GM06990 (cell line): Measurements from ENCODE around the gene STBD1.

ENCODE experiments used
- DNase-seq: peaks from one replicate; pipeline ENCODE4 v3.0.0-alpha.2; 2011; ENCODE audit not compliant: insufficient read length; ENCODE audit errors: extremely low read depth
- H3K27me3 ChIP-seq: replicated peaks from 2 replicates; pipeline ENCODE4 v1.6.0; 2011; ENCODE audit warnings: low read length; ENCODE audit not compliant: control insufficient read depth, insufficient read depth
- H3K36me3 ChIP-seq: 2 replicates; pipeline ENCODE4 v1.5.1; 2011; ENCODE audit warnings: low read length; ENCODE audit not compliant: control insufficient read depth, insufficient read depth
- H3K4me3 ChIP-seq: replicated peaks from 2 replicates; pipeline ENCODE4 v1.5.1; 2011; ENCODE audit warnings: low read depth, mild to moderate bottlenecking, control low read depth, low read length
- TF ChIP-seq, protein P1 (sequence below): IDR thresholded peaks from 2 replicates; pipeline ENCODE4 v1.5.1; 2011; ENCODE audit warnings: low read length, control low read depth, mild to moderate bottlenecking, inconsistent platforms; ENCODE audit not compliant: insufficient read depth, poor library complexity, severe bottlenecking

The STBD1 gene

DNA sequence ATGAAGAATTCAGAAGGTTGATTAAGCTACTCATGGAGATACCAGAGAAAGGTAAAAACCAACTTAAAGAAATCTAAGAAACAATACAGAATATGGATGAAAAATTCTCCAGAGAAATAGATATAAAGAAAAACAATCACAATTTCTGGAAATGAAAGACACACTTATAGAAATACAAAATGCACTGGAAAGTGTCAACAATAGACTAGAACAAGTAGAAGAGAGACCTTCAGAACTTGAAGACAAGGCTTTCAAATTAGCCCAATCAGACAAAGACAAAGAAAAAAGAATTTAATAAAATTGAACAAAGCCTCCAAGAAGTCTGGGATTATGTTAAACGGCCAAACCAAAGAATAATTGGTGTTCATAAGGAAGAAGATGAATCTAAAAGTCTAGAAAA lies 9.6 kb downstream of the STBD1 start:
- no peaks in the 10 kb centered on the region for H3K36me3 ChIP-seq
- H3K27me3 ChIP-seq, result no peaks in the 10 kb centered on the region
- no peak overlapping the region for H3K4me3 ChIP-seq
- no peak for DNase-seq
- TF ChIP-seq, protein P1, sequence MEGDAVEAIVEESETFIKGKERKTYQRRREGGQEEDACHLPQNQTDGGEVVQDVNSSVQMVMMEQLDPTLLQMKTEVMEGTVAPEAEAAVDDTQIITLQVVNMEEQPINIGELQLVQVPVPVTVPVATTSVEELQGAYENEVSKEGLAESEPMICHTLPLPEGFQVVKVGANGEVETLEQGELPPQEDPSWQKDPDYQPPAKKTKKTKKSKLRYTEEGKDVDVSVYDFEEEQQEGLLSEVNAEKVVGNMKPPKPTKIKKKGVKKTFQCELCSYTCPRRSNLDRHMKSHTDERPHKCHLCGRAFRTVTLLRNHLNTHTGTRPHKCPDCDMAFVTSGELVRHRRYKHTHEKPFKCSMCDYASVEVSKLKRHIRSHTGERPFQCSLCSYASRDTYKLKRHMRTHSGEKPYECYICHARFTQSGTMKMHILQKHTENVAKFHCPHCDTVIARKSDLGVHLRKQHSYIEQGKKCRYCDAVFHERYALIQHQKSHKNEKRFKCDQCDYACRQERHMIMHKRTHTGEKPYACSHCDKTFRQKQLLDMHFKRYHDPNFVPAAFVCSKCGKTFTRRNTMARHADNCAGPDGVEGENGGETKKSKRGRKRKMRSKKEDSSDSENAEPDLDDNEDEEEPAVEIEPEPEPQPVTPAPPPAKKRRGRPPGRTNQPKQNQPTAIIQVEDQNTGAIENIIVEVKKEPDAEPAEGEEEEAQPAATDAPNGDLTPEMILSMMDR, result no peak

DNA sequence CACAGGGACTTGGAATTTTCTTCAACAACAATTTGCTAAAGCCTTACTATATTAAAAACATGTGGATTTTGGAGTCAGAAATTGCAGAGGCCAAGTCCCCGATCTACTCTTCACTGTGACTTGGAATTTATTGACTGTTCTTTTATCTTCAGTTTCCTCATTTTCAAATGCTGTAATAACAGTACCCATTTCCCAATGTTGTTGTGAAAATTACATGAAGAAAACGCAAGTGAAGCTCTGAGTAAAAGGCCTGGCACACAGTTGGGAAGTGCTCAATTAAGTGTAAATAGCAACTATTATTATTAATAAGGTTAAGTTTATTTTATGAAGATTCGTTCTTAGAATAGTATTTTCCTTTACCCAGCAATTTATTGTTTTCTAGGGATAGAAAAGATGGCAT lies 15.7 kb downstream of the STBD1 start:
- TF ChIP-seq, protein P1, result no peak
- Histone ChIP-seq H3K36me3 (no peaks in the 10 kb centered on the region), H3K27me3 (no peaks in the 10 kb centered on the region), H3K4me3 (no peak overlapping the region)
- no peak for DNase-seq

DNA sequence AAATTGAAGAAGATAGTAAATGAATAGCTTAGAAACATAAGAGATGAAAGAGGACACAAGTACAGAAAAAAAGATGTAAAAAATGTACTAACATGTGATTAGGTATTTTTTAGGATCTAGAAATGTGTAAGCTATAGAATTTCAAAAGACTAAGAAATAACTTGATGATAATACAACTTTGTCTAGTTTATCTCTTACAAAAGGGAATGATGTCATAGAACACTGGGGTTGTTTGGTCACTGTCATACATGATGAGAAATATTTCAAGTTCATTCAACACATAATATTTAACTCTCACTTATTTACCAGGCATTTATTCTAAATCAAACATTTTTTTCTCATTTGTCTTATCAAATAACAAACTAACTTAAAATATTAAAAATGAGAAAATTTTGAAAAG lies 18.5 kb downstream of the STBD1 start:
- Histone ChIP-seq H3K4me3 (no peak overlapping the region), H3K27me3 (no peaks in the 10 kb centered on the region), H3K36me3 (no peaks in the 10 kb centered on the region)
- TF ChIP-seq, protein P1, result no peak
- DNase-seq, result no peak

DNA sequence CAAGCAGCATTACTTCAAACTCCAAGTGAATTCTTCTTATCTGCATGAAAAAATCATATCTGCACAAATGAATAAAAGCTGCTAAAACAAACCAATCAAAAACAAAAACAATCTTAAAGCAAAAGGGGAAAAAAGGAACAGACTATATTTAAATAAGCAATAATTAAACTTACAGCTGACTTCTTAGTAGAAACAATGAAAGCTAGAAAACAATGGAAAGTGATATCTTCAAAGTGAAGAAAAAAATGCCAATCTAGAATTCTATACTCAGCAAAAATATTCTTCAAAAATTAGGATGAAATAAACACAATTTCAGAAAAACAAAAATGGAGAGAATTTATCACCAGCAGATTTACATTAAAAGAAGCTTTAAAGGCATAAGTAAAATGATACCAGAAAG lies 20.0 kb downstream of the STBD1 start:
- no peak for DNase-seq
- TF ChIP-seq, protein P1, result no peak
- H3K4me3 ChIP-seq, result no peak overlapping the region
- no peaks in the 10 kb centered on the region for H3K27me3 ChIP-seq
- no peaks in the 10 kb centered on the region for H3K36me3 ChIP-seq

DNA sequence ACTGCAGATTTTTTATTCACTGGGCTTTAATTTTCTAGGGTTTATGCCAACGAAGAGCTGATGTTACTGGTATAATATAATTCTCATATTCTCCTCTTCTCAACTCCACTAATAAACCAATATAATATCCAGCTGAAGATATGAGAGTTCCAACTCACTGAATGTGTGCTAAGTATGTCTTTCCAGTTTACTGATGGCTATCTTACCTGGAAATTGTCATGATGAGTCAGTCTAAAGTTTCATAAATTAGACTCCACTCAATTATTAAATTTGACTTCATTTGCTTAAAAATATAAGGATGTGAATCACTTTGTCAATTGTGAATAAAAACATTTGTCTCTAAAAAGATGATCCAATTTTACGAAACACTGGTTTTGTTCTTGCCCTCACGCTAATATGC lies 28.4 kb downstream of the STBD1 start:
- Histone ChIP-seq H3K27me3 (no peaks in the 10 kb centered on the region; the same call in 1 of the 2 replicates), H3K4me3 (no peak overlapping the region), H3K36me3 (no peaks in the 10 kb centered on the region)
- TF ChIP-seq, protein P1, result no peak
- no peak for DNase-seq

DNA sequence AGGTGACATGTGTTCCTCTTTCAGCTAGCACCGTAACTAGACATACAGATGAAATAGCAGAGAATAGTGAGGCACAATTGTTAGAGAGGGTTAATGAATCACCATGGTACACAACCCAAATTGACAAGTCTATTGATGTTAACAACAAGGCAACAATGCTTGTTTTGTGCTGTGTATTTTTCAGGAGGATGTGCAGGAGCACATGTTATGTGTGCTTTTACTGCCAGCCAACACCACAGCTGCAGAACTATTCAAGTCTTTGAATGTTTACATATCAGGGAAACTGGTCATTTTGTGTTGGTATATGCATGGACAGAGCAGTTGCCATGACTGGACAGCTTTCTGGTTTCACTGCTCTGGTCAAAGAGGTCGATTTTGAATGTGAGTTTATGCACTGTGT lies 32.8 kb downstream of the STBD1 start:
- TF ChIP-seq, protein P1, result no peak
- DNase-seq, result no peak
- no peak overlapping the region for H3K4me3 ChIP-seq
- no peaks in the 10 kb centered on the region for H3K36me3 ChIP-seq
- H3K27me3 ChIP-seq, result no peaks in the 10 kb centered on the region; the same call in 1 of the 2 replicates
